Measurements from ENCODE around the gene LHPP.
"Not testable (repeated sequence)": the region's sequence is repeated elsewhere in the genome, so short reads cannot be mapped to it uniquely, and the experiment has no call there.

LHPP gene

DNA sequence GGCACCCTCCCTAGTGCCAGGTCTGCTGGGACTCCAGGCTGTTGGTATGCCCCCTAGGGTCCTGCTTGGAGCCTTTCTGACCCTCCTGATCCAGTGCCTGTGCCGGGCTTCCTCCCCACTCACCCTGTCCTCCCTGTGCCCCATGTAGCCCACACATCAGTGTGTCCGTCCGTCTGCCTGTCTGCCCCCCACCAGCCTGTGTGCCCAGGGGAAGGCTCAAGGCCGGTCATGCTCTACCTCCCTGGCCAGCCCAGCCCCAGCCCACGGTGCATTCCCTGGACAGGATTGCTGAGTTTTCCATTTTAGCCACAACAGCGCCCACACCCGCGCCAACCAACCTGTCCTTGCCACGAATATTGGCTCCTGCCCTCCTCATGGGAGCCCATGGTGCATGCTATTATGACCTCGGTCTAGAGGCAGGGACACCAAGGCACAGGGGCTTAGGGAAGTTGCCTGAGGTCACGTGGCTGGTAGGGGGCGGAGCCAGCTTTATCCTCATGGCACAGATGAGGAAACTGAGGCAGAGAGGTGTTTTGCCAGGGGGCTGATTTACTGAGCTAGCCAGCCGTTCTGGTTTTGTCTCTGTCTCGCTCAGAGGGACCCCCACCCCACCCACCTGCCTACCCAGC, 146.6 kb downstream of the LHPP start:
- no peak for DNase-seq (ENCODE audit: low read depth)

DNA sequence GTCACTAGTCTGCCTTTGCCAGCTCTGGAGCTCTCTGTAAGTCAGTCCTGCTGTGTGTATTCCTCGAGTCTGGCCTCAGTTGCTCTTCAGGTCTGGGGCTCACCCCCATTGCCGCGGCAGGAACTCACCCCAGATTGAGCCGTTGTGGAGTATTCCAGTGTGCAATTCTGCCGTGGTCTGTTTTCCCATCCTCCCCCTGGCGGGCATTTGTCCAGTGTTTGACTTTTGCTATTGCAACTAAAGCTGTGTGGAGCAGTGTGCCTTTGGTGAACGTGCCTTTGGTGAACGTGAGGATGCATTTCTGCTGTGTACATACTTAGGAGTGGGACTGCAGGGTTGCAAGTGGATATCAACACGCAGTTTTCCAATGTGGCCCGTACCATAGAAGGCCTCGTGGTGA, 148.1 kb downstream of the LHPP start:
- no peak for DNase-seq (ENCODE audit: low read depth)

DNA sequence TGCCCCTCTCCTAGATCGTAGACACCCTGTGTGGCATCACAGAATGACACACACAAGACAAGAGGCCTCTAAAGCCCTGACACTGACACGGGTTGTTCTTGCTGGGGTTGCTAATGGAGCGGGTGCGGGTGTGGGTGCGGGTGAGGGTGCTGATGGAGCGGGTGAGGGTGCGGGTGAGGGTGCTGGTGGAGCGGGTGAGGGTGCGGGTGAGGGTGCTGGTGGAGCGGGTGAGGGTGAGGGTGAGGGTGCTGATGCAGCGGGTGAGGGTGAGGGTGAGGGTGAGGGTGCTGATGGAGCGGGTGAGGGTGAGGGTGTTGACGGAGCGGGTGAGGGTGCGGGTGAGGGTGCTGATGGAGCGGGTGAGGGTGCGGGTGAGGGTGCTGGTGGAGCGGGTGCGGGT, 148.6 kb downstream of the LHPP start:
- not testable (repeated sequence) for DNase-seq (ENCODE audit: low read depth)

DNA sequence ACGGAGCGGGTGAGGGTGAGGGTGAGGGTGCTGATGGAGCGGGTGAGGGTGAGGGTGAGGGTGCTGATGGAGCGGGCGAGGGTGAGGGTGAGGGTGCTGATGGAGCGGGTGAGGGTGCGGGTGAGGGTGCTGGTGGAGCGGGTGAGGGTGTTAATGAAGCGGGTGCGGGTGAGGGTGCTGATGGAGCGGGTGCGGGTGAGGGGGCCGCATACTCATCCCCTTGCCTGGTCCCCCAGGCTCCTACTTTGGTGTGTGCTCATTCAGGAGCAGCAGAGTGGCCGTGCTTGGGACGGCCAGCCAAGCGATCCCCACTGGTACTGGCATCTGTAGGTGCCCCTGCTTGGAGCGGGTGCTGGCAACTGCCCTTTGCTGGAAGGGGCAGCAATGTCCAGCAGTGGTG, 149.2 kb downstream of the LHPP start:
- DNase-seq (ENCODE audit: low read depth), result not testable (repeated sequence)

DNA sequence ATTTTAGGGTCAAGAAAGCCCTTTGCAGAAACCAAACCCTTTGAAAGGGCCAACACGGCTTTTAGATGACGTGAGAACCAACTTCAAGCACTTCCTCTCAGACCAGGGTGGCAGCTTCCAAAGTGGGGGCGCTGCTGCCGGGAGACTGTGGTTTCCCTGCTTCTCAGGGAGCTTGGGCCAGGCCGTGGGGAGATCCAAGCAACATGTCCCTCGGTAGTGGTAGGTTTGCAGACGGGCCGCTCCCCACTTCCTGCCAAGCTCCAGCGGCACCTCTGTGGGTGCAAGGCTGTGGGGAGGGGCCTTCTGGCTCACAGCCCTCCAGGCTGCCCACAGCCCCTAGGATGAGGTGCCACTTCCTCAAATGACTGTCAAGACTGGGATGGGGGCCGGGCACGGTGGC, 150.1 kb downstream of the LHPP start:
- no peak for DNase-seq (ENCODE audit: low read depth)

DNA sequence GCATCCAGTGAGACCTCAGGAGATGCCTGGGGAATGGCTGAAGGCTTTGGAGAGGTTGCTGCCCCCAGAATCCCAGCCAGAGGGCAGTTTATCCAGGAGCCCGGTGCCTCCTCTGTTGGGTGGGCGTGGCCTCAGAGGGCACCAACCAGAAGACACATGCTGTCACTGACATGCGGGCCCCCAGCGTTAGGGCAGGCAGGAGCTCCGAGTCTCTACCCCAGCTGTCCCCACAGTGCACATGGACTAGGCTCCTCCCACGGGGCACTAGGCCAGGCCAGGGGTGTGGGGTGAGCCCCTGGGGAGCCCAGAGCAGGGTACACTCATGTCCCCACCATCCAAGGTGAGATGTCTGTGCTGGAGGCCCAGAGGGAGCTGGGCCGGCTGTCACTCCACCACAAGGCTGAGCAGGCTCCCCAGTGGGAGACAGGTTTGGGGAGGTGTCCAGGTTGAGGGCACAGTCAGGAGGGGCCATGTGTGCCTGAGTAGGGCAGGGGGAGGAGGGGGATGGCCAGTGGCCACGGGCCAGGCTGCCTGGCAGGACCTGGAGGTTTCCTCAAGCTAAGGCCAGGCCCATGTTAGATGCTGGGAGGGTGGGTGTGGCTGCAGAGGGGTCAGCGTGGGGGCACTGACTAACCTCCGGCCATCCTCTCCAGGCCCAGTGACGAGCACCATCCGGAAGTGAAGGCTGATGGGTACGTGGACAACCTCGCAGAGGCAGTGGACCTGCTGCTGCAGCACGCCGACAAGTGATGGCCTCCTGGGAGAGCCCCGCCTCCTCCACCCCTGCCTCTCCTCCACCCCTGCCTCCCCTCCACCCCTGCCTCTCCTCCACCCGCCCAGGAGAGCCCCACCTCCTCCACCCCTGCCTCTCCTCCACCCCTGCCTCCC, 151.2 kb downstream of the LHPP start:
- DNase-seq (ENCODE audit: low read depth), result peak; percentile 52

DNA sequence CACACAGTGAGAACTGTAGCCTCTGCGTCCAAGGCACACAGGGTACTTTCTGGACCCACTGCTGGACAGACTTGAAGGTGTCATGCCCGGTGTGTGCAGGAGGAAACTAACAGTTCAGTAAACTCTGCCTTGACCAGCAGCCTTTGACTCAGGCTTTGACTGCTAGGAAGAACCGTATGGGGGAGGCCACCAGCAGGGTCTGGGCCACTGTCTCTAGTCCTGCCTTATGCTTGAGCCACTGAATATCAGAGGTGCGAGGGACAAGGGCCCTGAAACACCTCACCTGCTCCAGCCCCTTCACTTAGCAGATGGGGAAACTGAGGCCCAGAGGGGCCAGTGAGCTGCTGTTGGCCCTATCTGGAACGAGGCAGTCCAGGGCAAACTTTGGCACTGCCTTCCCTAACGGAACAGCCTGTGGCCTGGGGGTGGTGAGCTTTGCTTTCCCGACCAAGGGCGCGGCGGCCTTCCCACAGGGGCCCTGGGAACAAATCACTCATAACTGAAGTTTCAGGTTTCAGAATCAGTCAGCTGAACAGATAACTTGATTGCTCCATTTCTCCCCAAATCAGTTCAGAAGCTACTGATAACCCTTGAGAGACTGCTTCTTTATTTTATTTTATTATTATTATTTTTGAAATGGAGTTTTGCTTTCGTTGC, 152.5 kb downstream of the LHPP start:
- no peak for DNase-seq (ENCODE audit: low read depth)

DNA sequence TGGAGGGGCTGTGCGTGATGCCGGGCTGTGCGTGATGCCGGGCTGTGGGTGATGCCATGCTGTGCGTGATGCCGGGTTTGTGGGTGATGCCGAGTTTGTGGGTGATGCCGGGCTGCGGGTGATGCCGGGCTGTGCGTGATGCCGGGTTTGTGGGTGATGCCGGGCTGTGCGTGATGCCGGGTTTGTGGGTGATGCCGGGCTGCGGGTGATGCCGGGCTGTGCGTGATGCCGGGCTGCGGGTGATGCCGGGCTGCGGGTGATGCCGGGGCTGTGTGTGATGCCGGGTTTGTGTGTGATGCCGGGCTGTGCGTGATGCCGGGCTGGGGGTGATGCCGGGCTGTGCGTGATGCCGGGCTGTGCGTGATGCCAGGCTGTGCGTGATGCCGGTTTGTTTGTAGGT, 153.6 kb downstream of the LHPP start:
- DNase-seq (ENCODE audit: low read depth), result no peak

DNA sequence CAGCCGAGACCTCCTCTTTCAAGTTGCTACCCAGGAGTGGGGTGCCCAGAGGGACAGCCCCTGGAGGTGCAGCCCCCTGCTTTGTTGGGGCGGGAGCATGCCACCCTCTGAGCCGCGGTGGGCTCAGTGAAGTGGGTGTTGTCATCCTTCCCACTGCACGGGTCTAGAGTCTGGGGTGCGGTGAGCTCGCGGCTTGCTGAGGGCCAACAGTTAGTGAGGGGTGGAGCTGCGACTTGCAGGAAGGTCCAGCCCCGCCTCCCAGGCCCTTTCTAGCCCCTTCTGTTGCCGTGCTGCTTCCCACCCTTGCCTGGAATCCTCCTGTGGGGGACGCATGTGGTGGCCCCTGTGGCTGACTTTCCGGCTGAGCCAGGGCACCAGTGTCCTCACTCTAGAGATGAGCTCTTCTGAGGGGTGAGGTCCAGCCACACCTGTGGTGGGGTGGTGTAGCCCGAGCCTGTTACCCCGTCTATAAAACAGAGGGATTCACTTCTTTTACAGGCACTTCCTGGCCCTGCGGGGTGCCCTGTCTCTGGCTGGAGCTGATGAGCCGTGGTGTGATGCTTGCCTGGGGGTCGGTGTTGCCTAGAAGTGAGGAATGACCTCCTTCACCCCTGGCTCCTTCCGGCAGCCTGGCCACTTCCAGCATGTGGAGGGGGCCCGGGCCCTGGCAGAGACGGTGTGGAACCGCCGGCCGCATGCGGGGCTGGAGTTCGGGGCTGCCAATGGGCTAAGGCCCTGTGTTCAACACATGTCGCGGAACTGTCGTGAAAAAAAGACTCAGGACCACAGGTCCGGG, 154.6 kb downstream of the LHPP start:
- no peak for DNase-seq (ENCODE audit: low read depth)

DNA sequence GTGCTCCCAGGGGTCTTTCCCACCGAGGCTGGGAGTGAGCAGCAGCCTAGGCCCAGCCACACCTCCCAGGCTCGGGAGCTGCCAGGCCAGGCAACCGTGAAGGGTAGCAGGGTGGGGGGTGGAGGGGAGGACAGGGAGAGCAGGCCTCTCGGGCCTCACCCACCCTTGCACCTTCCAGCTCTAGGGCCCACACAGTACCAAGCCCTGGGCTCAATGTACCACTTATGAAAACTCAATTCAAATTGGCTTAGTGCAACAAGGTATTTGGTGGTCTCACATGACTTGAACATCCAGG, 155.2 kb downstream of the LHPP start:
- DNase-seq (ENCODE audit: low read depth), result no peak

DNA sequence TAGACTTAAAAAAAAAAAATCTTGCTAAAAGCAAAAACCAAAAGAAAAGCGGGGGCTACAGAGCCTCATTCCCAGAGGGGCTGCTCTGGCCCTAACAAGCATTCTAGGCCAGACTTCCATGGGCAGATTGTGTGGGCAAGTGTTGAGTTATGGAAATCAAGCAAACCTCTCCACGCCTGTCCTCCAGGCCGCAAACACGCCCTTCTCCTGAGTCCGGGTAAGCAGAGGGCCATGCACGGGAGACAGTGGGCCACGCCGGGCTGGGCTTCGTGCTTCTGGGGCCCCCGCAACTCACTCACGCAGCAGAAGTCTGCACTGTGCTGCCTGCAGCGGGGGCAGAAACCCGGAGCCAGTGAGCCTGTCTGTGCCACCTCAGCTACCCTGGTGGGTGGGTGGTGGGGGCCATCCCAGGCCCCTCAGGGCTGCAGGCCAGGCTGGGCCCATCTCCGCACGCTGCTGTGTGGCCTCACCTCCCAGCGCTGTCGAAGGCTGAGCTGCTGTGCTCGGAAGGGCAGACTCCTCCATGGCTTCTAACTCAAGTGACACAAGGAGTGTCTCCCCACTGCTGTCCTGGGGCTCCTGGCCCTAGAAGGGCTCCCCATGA, 156.9 kb downstream of the LHPP start:
- no peak for DNase-seq (ENCODE audit: low read depth)

DNA sequence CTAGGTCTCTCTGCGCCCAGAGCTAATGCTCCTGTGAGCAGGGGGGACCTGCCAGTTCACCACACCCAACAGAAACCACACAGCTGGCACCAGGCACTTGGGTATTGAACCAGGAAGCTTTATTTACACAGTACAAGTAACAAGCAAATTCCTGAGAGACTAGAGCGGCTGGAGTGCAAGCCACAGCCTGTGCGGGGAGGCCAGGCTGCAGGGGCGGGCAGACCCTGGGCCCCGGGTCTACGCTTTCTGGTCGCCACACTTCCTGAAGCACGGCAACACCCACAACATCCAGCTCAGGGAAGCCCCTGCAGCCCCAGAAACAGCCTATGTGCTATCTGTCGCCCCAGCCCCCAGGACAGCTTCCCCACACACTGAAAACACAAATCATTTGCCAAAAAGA, 157.6 kb downstream of the LHPP start:
- DNase-seq (ENCODE audit: low read depth), result no peak

DNA sequence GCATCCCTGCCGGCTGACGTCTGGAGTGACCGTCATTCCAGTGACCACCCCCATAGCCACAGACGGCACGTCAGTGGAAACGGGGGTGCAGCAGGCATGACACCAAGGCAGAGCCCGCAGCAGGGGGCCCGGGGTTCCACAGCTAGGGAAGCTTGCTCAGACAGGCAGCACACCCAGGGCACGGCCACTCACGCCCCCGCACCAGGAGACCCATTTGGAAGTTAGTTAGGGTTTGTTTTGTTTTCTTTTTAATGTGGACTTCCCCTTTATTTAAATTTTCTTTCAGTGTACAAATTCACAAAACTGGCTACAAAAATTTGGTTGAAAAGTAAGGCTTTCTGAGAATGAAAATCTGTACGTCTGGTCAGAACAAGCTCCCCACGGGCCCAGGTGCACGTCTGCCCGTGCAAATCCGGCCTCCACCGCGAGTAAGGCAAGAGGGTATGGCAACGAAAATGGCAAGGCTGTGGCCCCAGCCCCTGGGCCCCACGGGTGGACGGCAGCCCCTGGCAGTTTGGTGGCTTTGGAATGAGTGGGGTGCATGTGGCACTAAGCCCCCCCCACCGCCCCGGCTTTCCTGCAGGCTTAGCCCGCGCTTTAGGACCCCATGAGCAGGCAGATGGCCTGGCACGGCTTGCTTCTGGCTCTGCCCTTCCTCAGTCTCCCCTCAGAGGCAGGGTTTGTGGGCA, 158.3 kb downstream of the LHPP start:
- no peak for DNase-seq (ENCODE audit: low read depth)

DNA sequence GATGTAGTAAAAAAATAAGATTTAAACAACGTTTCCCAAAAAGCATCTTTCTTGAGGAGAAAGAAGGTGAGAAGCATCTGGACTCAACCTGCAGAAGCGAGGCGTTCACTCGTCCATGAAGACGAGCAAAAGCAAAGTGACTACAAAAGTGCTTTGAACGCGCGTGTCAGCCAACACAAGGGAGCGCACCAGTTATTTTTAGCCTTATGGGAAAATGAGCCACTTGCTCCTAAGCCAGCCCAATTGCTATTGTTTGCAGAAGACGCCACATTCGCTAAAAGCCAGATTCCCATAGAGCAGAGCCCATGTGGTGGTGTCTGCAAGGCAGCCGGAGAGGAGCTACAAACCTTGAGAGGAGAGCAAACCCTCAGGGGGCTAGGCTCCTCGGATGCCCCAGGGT, 160.0 kb downstream of the LHPP start:
- DNase-seq (ENCODE audit: low read depth), result no peak

DNA sequence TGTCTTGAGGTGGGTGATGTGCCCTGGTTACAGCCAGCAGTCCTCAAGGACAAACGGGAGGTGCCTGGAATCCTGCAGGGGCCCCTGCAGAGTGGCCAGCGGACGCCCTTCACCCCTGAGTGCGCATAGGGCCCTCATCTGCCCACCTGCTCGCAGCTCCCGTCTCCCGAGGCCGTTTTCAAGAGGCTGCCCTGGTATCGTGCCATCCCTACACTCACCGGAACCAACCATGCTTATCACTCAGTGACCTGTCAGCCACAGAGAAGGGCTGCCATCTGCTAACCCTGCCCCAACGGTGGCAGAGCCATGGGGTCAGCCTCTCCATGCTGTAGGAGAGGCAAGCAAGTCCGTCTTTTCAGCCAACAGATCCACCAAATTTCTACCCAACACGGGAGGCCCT, 160.5 kb downstream of the LHPP start:
- DNase-seq (ENCODE audit: low read depth), result no peak

DNA sequence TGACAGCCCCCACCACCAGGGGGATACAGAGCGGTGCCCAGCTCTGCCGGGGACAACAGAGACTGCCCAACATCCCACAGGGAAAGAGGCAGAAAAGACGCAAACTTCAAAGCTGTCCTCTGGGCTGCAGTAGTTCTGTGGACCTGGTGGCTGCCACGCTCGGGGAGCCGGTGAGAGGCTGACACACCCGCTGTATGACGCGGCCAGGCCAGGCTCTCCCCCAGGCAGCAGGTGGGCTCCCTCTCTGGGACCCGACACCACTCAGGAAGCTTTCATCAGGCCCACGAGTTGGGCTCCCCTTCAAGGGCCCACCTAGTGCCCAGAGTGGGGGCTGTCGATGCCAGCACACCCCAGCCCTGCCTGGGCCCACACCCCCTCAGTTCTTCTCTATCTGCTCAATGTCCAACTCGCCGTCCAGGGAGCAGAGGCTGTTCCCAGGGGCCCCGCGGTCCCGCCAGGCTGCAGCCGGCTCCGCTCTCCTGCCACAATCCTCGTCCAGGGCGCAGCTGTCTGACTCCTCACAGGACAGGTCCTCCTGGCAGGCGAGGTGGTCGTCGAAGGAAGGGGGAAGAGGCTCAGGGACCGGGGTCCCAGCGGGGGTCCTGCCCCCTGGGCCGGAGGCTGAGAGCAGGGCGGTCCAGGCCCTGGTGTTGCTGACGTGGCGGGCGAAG, 161.4 kb downstream of the LHPP start:
- no peak for DNase-seq (ENCODE audit: low read depth)

DNA sequence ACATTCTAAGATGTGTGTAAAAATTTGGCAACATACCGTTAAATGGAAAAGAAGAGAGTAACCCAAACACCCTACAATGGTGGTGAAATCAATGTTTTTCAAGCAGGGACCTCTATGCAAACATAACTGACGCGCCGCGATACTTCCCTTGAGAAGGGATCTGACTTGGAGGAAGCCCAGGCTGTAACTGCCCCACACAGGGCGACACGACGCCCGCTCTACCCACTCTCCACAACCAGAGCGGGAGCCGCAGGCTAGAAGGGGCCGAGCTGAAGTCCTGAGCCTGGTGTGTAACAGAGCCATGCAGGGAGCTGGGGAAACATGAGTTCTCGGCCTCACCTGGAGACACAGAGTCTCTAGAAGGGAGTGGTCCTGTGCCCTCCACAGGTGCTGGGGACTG, 162.4 kb downstream of the LHPP start:
- DNase-seq (ENCODE audit: low read depth), result no peak

DNA sequence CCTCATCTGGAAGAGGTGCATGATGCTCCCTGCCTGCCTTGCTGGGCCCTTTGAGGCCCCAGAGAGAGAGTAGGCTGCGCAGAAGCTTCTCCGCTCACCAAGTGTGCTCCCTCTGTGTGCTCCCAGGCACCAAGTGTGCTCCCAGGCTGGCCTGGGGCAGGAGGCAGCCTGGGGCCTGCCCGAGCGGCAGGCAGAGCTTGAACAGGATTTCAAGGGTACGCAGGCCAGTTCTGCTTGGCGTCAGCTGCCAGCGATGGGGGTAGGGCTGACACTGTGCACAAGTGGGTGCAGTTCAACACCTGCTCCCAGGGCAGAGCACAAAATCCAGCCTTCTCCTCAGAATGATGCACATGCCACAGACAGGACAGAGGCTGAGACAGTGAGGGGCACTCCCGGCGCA, 162.8 kb downstream of the LHPP start:
- DNase-seq (ENCODE audit: low read depth), result no peak

DNA sequence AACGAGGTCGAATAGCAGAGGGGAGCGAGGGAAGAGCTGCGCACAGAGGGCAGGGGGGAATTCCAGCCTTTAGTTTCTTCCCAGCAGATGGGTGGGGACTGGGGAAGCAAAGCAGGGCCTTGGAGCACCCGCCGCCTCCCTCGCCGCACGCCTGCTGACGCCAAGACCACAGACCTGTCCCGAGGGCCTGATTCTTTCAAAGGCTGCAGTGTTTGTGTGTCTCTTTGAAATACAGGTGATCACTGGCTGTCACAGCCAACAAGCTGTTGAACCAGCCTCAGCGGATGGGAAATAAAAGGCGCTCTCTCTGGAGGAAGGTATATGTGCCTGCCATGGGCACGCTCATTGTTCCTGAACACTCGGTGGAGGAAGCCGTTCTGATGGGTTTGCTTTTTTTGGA, 163.3 kb downstream of the LHPP start:
- no peak for DNase-seq (ENCODE audit: low read depth)

DNA sequence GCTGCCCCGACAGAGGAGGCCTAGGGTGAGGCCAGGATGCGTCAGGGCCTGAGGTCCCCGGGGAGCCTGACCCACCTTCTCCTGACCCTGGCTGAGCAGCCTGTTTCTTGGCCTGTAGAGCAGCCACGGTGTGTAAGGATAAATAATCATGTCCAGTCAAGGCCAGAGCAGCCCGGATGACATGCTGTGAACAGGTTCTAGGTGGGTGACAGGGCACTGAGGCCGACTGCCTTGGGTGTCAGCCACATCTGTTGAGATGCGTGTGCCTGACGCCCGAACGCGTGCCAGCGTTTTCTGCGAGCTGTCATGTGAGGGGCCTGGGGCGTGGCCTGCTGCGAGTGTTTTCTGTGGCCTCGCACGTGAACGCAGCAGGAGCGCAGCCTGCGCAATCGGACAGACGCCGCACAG, 164.2 kb downstream of the LHPP start:
- DNase-seq (ENCODE audit: low read depth), result no peak

DNA sequence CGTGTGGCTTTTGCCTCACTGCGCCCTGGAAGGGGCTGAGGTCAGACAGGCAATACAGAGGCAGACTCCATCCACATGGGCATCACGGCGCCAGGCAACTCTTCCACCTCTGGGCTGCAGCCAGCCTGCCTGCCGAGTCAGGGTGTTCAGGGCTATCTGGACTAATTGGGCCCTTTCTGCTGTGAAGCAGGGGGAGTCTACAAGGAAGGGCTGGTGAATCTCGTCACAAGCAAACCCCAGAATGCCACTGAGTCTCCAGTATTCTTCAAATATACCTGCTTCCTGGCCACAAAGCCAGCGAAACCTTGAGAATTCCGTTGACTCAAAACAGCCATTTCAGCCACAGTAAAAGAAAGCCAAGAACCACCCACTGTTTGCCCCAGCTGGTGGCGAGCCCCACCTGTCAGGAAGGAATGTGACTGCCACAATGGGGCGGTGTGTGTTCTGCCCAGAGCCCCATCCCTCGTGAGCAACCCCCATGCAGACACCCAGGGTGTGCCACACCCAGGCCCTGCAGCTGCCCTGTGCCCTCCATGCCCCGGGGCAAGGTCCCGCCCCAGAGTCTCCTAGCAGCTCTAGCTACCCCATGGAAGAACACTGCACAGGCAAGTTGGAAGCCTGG, 165.2 kb downstream of the LHPP start:
- no peak for DNase-seq (ENCODE audit: low read depth)

Measured in amniotic epithelial cell (primary cell).